ENCODE data around the gene PLA2G4B. TPM values are rescaled to one million over a fixed set of nuclear protein-coding genes. Genes with fewer than 3 reads are reported as not detected.

PLA2G4B gene
- total RNA-seq (2021; fragmentation: NEBNext Ultra II Directional; extraction: Animal tissue kit (Norgen Biotek cat#: 25700)) (4.2 and 8.0 TPM in 2 replicates), polyA plus RNA-seq (2011; rRNA removed) (9.2 TPM in 2 replicates), polyA minus RNA-seq (2011; rRNA and poly(A)+ RNA removed) (1.5 and 2.0 TPM in 2 replicates)
- 8.0 TPM for polyA plus RNA-seq (2011; cell fraction: cytosol; rRNA removed)
- 49.3 TPM for polyA plus RNA-seq (2011; cell fraction: nucleus; rRNA removed)
- polyA plus RNA-seq (2012, experiment 1 of 2) = 2.8 to 7.8 TPM (median 6.9 TPM) in 4 replicates
- polyA plus RNA-seq (2012, experiment 2 of 2) = 4.2 TPM
- 10.3 TPM for polyA plus RNA-seq (2013, experiment 1 of 2)
- polyA plus RNA-seq (2013, experiment 2 of 2) = 6.5 TPM
- polyA minus RNA-seq (2011; cell fraction: cytosol; rRNA and poly(A)+ RNA removed) = 3.1 TPM
- 7.5 TPM for polyA minus RNA-seq (2011; cell fraction: nucleus; rRNA and poly(A)+ RNA removed)
- long read RNA-seq, experiment 1 = 0 reads
- long read RNA-seq, experiment 2 = 0 reads

DNA sequence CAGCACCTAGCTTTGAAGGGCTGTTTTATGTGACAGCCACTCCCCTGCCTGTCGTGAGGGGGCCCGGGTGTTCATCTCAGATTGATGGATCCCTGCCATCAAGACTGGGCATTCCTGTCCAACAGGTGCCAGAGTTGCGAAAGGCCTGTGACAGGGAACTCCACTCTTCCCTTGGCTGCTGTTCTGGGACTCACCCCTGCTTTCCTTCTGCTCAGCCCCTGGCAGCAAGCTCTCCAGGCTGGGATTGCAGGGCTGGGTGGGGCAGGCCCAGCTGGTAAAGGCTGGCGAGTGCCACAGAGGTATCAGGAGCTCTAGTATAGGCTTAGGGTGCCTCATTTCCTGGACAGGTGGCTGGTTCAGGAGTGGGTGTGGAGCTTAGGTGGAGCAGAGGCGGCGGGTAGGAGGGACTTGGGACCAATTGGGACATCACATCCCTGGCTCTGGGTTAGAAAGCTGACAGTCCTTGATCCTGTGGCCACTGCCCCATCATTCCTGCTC lies at the start of gene PLA2G4B:
TSS of gene PLA2G4B (plus strand) at position 448 of the 498 bp plus-strand sequence. CDS start 67 bp downstream, outside the sequence.
- Histone ChIP-seq H3K79me1 (ENCODE audit: low read depth, low read length) (peaks cover 2% of the 10 kb centered on the region; the same call in 1 of the 2 replicates), H4K20me1 (replicated peaks in 1 of 2; ENCODE audit: control insufficient read depth in 1 of 2, insufficient read depth in 2 of 2, low read length in 2 of 2) (peaks cover 0 to 8% of the 10 kb centered on the region in 2 experiments), H3K27me3 (replicated peaks in 1 of 4; ENCODE audit: control insufficient read depth in 3 of 4, extremely low read depth in 1 of 4, insufficient read depth in 3 of 4, low read length in 3 of 4) (no peaks in the 10 kb centered on the region), H4K5ac (ENCODE audit: insufficient read length, low read depth, low read length) (no peak within 1 kb of the TSS), H4K91ac (replicated peaks; ENCODE audit: insufficient read length, low read length) (no peak within 1 kb of the TSS), H2BK15ac (ENCODE audit: low read length) (no peak within 1 kb of the TSS), H3K4me2 (ENCODE audit: insufficient read depth in 1 of 2, low read depth in 2 of 2, low read length in 2 of 2) (no peak within 1 kb of the TSS), H2BK120ac (replicated peaks; ENCODE audit: low read depth, low read length) (no peak within 1 kb of the TSS), H3K9me3 (ENCODE audit: insufficient read depth in 2 of 2, low read depth in 1 of 2, low read length in 1 of 2) (no peaks in the 10 kb centered on the region), H3K79me2 (ENCODE audit: control insufficient read depth in 1 of 2, insufficient read depth in 2 of 2, low read length in 2 of 2) (no peaks in the 10 kb centered on the region), H3K56ac (replicated peaks; ENCODE audit: insufficient read length, low read depth, low read length) (no peak within 1 kb of the TSS), H3K4ac (replicated peaks; ENCODE audit: insufficient read length, low read depth, low read length) (no peak within 1 kb of the TSS), H3K27ac (ENCODE audit: low read depth, low read length) (no peak within 1 kb of the TSS), H3K4me1 (replicated peaks in 1 of 4; ENCODE audit: control insufficient read depth in 3 of 4, insufficient read depth in 4 of 4, low read length in 3 of 4) (no peaks in the 10 kb centered on the region), H3K4me3 (ENCODE audit: extremely low read depth in 1 of 4, insufficient read depth in 2 of 4, low read depth in 3 of 4, low read length in 4 of 4) (no peak within 1 kb of the TSS), H2BK12ac (ENCODE audit: low read depth, low read length) (no peak within 1 kb of the TSS), H4K8ac (ENCODE audit: extremely low read depth, insufficient read depth, low read length) (no peak within 1 kb of the TSS), H2BK5ac (ENCODE audit: low read depth, low read length) (no peak within 1 kb of the TSS), H2AK5ac (ENCODE audit: low read depth, low read length) (no peak within 1 kb of the TSS), H3K23ac (ENCODE audit: insufficient read length) (no peak within 1 kb of the TSS), H3K18ac (ENCODE audit: extremely low read depth, low read length) (no peak within 1 kb of the TSS), H3K36me3 (ENCODE audit: control insufficient read depth in 2 of 4, insufficient read depth in 4 of 4, low read length in 3 of 4) (no peaks in the 10 kb centered on the region), H2AFZ (ENCODE audit: low read length) (no peak within 1 kb of the TSS), H3K9ac (replicated peaks in 1 of 4; ENCODE audit: extremely low read depth in 1 of 4, low read depth in 3 of 4, low read length in 3 of 4) (no peak within 1 kb of the TSS), H2BK20ac (ENCODE audit: low read length) (no peak within 1 kb of the TSS), H3K14ac (ENCODE audit: insufficient read length) (no peak within 1 kb of the TSS), H3K23me2 (ENCODE audit: low read depth, low read length) (no peaks in the 10 kb centered on the region)
- DNase-seq (ENCODE audit: low read depth in 1 of 2, low spot score in 2 of 2) (no peak), FAIRE-seq (no peak)
- POLR2A ChIA-PET (ENCODE audit: partially characterized antibody) = interaction anchor here (0.7 to 6.8 kb wide), 2 partner anchors 13 to 81 kb away, joined by 3 to 45 read pairs; no protein-coding TSS in a partner anchor
- 90% methylated on average over 6 of the region's 6 CpGs; no CpG with 5 or more reads in 1 of the 2 experiments for WGBS, 2 experiments (ENCODE audit: extremely low coverage in 1 of 2, insufficient coverage in 1 of 2, insufficient read length in 1 of 2, insufficient replicate concordance in 2 of 2, low coverage in 1 of 2, low lambda C conversion rate in 2 of 2, missing lambda C conversion rate in 1 of 2)
- CTCF ChIA-PET (ENCODE audit: partially characterized antibody) = interaction anchor here (0.8 to 4.0 kb wide), 5 partner anchors 8 to 1322 kb away, joined by 3 to 14 read pairs (median 4); partner anchors contain the start of gene JMJD7
- TF ChIP-seq BRCA1 (IDR thresholded peaks at IDR 0.05; ENCODE audit: low read depth, low read length) = no peak
- TF ChIP-seq NANOG (IDR thresholded peaks at IDR 0.05; ENCODE audit: insufficient read depth, low read depth, low read length, poor library complexity, severe bottlenecking) = no peak
- TF ChIP-seq EGR1 (IDR thresholded peaks at IDR 0.05; ENCODE audit: borderline replicate concordance, low read depth, low read length) = no peak
- no peak for TF ChIP-seq RAD21 (IDR thresholded peaks at IDR 0.05 in 1 of 2, conservative IDR thresholded peaks at IDR 0.05 in 1 of 2; ENCODE audit: low read depth in 2 of 2, low read length in 2 of 2)
- TF ChIP-seq PHF8 (conservative IDR thresholded peaks at IDR 0.05; ENCODE audit: low read depth, low read length) = no peak
- TF ChIP-seq CHD2 (IDR thresholded peaks at IDR 0.05; ENCODE audit: low read length) = no peak
